Measurements from ENCODE around the gene SEC23A. TPM values are rescaled to one million over a fixed set of nuclear protein-coding genes. Genes with fewer than 3 reads are reported as not detected.

Gene SEC23A
- total and polyA plus RNA-seq, 2 of the 13 experiments (the other 11 are each of a cell fraction or from before 2014, with no cell fraction given) = 403 to 887 TPM

DNA sequence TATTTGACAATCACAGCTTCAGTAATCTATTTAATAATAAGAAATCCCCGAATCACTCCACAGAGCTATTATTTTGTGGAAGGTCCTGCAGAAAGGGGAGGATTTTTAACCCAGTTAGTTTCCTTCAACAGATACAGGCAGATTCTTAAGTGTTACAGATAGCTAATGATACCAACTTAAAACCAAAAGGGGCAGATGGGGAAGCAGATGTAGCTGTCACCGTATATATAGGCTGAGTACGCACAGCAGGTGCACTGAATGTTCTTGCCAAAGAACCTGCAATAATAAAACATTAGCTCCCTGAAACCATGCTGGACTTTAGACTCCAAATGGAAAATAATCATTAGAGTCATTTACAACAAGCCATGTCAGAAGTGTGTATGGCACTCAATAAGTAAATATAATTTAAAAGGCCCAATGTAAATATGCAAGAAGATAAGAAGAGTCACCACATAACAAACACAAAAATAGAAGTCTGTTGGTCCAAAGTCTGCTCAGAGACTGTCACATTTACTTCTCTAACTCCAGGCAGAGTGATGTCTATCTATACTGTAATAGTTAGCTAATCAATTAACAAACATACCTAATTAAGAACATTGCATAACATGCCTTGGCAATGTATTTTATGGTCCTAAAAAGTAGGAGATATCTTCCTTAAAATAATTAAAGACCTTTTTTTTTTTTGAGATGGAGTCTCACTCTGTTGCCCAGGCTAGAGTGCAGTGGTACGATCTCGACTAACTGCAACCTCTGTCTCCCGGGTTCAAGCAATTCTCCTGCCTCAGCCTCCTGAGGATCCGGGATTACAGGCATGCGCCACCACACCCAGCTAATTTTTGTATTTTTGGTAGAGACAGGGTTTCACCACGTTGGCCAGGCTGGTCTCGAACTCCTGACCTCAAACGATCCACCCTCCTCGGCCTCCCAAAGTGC, 78.8 kb downstream of the SEC23A start (continued):
- TF ChIP-seq ZNF660 (CRISPR knock-in tag; IDR thresholded peaks at IDR 0.05; ENCODE audit: borderline replicate concordance, low read depth) (no peak), FLYWCH1 (CRISPR knock-in tag; IDR thresholded peaks at IDR 0.05) (no peak), HDAC6 (IDR thresholded peaks at IDR 0.05; ENCODE audit: low read depth, low read length) (peak; percentile 77; the same call in 1 of the 2 replicates), TMF1 (CRISPR knock-in tag; IDR thresholded peaks at IDR 0.05; ENCODE audit: low read depth) (peak; percentile 76; the same call in 1 of the 2 replicates), KDM5B (CRISPR knock-in tag; IDR thresholded peaks at IDR 0.05; ENCODE audit: borderline replicate concordance) (no peak), MLLT10 (CRISPR knock-in tag; IDR thresholded peaks at IDR 0.05) (no peak), ZNF20 (CRISPR knock-in tag; IDR thresholded peaks at IDR 0.05) (no peak; the same call in 1 of the 2 replicates), NR2F1 (CRISPR knock-in tag; IDR thresholded peaks at IDR 0.05) (peak; percentile 44 to 59; a peak in 2 of 4 replicates), ZNF24 (IDR thresholded peaks at IDR 0.05) (peak; percentile 34), ZNF790 (CRISPR knock-in tag; IDR thresholded peaks at IDR 0.05; ENCODE audit: borderline replicate concordance) (no peak), ZFP62 (CRISPR knock-in tag; IDR thresholded peaks at IDR 0.05) (no peak), YEATS4 (CRISPR knock-in tag; IDR thresholded peaks at IDR 0.05; ENCODE audit: borderline replicate concordance) (peak; percentile 84), EP300 (IDR thresholded peaks at IDR 0.05; ENCODE audit: low read depth in 2 of 2, low read length in 2 of 2) (peak; percentile 98 to 99), EP300 (CRISPR knock-in tag; IDR thresholded peaks at IDR 0.05; ENCODE audit: borderline replicate concordance) (peak; percentile 97), THAP11 (CRISPR knock-in tag; IDR thresholded peaks at IDR 0.05) (peak; percentile 87), PRPF4 (IDR thresholded peaks at IDR 0.05; ENCODE audit: low read depth, low read length, poor library complexity, severe bottlenecking) (no peak), ZNF468 (CRISPR knock-in tag; IDR thresholded peaks at IDR 0.05) (no peak), ZSCAN5A (CRISPR knock-in tag; IDR thresholded peaks at IDR 0.05; ENCODE audit: borderline replicate concordance) (peak; percentile 95; the same call in 1 of the 2 replicates), POGK (CRISPR knock-in tag; conservative IDR thresholded peaks at IDR 0.05) (peak; percentile 82), SP2 (CRISPR knock-in tag; IDR thresholded peaks at IDR 0.05) (no peak)
